Transverse colon (tissue), 4 donors: ENCODE data around the gene FRMD3.

ENCODE experiments used
- POLR2A ChIP-seq: fragments of 450-650 bp; IDR thresholded peaks from one replicate; pipeline ENCODE4 v1.6.1; 2016; ENCODE audit warnings: antibody characterized with exemption, mild to moderate bottlenecking, moderate library complexity
- POLR2AphosphoS5 ChIP-seq, 3 donors: sonication (generic); formaldehyde crosslinking; IDR thresholded peaks; one replicate each; pipeline ENCODE4 v1.6.1; 2016; ENCODE audit warnings: antibody characterized with exemption in 3 of 3
- TF ChIP-seq, protein P1 (sequence below), 5 experiments: fragments of 200-600 bp in 3 of 5; fragments of 450-650 bp in 2 of 5; sonication (generic) in 3 of 5; IDR thresholded peaks; 1 replicate in 2 of 5; 2 replicates in 3 of 5; pipeline ENCODE4 v1.5.1; 2016 to 2017; ENCODE audit warnings: antibody characterized with exemption in 5 of 5, inconsistent platforms in 3 of 5, mild to moderate bottlenecking in 2 of 5, moderate library complexity in 1 of 5

DNA sequence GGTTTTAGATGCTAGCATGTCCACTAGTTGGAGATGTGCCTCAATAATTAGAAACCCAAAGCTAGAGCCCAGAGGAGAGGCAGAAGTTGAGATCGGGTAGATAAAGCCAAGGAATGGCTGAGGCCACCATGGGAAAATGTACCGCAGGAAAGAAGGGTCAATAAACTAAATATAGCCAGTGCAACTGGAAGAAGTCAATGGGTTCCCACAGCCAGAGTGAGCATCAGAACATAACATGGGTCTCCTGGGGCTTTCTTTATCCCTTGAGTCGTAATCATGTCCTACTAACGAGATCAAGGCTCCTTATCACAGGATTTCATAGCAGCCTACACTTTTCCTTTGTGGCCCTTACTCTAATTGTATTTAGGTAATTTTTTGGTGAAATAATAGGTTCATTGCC, 61.7 kb downstream of the FRMD3 start:
- TF ChIP-seq, protein P1, sequence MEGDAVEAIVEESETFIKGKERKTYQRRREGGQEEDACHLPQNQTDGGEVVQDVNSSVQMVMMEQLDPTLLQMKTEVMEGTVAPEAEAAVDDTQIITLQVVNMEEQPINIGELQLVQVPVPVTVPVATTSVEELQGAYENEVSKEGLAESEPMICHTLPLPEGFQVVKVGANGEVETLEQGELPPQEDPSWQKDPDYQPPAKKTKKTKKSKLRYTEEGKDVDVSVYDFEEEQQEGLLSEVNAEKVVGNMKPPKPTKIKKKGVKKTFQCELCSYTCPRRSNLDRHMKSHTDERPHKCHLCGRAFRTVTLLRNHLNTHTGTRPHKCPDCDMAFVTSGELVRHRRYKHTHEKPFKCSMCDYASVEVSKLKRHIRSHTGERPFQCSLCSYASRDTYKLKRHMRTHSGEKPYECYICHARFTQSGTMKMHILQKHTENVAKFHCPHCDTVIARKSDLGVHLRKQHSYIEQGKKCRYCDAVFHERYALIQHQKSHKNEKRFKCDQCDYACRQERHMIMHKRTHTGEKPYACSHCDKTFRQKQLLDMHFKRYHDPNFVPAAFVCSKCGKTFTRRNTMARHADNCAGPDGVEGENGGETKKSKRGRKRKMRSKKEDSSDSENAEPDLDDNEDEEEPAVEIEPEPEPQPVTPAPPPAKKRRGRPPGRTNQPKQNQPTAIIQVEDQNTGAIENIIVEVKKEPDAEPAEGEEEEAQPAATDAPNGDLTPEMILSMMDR (IDR thresholded peaks at IDR 0.05), result no peak
- TF ChIP-seq POLR2AphosphoS5 (IDR thresholded peaks at IDR 0.05), result no peak
- TF ChIP-seq POLR2A, result no peak
